Coronary artery (tissue), 2 donors: Measurements from ENCODE around the gene BCL10.

Source experiments
- DNase-seq: peaks from one replicate; pipeline ENCODE4 v3.0.0-alpha.2; 2017; ENCODE audit warnings: low spot score
- H3K27ac ChIP-seq, 2 donors: fragments of 200-600 bp; sonication (generic); one replicate each; pipeline ENCODE4 v1.5.1; 2016 to 2019
- H3K4me3 ChIP-seq: fragments of 200-600 bp; sonication (generic); 2 replicates; pipeline ENCODE4 v1.5.1; 2016; ENCODE audit warnings: mild to moderate bottlenecking, moderate library complexity
- TF ChIP-seq, protein P1 (sequence below): fragments of 200-600 bp; sonication (generic); IDR thresholded peaks from one replicate; pipeline ENCODE4 v1.5.1; 2019; ENCODE audit warnings: antibody characterized with exemption

Gene BCL10

GRCh38 chr1:85313888-85314696, 37.7 kb upstream of the BCL10 start:
- peak overlapping the region; percentile 68 to 90 for H3K27ac ChIP-seq
- H3K4me3 ChIP-seq, result no peak overlapping the region
- no peak for DNase-seq
- TF ChIP-seq, protein P1, sequence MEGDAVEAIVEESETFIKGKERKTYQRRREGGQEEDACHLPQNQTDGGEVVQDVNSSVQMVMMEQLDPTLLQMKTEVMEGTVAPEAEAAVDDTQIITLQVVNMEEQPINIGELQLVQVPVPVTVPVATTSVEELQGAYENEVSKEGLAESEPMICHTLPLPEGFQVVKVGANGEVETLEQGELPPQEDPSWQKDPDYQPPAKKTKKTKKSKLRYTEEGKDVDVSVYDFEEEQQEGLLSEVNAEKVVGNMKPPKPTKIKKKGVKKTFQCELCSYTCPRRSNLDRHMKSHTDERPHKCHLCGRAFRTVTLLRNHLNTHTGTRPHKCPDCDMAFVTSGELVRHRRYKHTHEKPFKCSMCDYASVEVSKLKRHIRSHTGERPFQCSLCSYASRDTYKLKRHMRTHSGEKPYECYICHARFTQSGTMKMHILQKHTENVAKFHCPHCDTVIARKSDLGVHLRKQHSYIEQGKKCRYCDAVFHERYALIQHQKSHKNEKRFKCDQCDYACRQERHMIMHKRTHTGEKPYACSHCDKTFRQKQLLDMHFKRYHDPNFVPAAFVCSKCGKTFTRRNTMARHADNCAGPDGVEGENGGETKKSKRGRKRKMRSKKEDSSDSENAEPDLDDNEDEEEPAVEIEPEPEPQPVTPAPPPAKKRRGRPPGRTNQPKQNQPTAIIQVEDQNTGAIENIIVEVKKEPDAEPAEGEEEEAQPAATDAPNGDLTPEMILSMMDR, result no peak

GRCh38 chr1:85311818-85312217, 35.4 kb upstream of the BCL10 start:
- no peak overlapping the region for H3K27ac ChIP-seq
- TF ChIP-seq, protein P1, result no peak
- H3K4me3 ChIP-seq, result no peak overlapping the region
- DNase-seq, result no peak

GRCh38 chr1:85308833-85309350, 32.5 kb upstream of the BCL10 start:
- TF ChIP-seq, protein P1, result no peak
- Histone ChIP-seq H3K4me3 (no peak overlapping the region), H3K27ac (no peak overlapping the region)
- DNase-seq, result no peak

GRCh38 chr1:85307987-85308832, 31.8 kb upstream of the BCL10 start:
- peak; percentile 90 for DNase-seq
- no peak overlapping the region for H3K27ac ChIP-seq
- TF ChIP-seq, protein P1, result peak; percentile 94
- no peak overlapping the region for H3K4me3 ChIP-seq

- TF ChIP-seq, protein P1, result no peak
- Histone ChIP-seq H3K4me3 (no peak overlapping the region), H3K27ac (no peak overlapping the region)
- DNase-seq, result no peak
These were observed 29.8 kb upstream of the BCL10 start for GRCh38 chr1:85306236-85306635.

DNA sequence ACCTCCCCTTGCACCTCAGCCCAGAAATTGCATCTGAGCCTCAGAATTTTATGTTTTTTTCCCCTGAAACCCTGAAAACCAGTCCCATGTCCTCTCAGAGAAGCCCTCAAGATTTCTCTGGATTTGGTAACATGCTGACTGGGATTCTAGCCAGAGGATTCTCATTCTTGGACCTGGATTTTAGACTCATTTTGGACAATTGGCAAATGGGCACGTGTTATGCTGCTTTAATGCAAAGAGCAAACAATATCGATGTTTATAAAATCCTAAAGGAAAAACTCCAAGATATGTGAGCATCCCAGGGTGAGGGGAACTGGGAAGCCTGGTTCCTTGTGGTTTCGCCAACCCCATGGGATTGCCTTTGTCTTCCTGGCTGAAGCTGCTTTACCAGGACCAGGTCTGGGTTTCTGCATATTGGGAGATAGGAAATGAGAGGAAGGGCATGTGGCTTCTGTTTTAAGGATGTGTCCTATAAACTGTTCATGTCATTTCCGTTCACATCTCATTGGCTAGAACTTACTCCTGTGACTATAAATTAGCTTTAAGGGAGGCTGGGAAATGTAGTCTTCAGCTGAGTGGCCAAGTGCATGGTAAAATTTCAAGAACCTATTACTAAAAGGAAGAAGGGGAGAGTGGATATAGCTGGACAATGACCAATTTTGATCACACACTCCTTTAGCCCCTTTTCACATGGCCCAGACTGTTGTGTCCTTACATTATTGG, 27.2 kb upstream of the BCL10 start:
- no peak overlapping the region for H3K4me3 ChIP-seq
- H3K27ac ChIP-seq, result no peak overlapping the region
- TF ChIP-seq, protein P1, result no peak
- no peak for DNase-seq
